GM23248 (cell line): Measurements from ENCODE around the gene AGAP1.

Experiments used
- EZH2 ChIP-seq: fragments of 200-600 bp; sonication (generic); IDR thresholded peaks from 2 replicates; pipeline ENCODE4 v1.6.1; 2018; ENCODE audit warnings: antibody characterized with exemption, mild to moderate bottlenecking; ENCODE audit not compliant: insufficient read depth, poor library complexity, severe bottlenecking
- EZH2phosphoT487 ChIP-seq: fragments of 200-600 bp; sonication (generic); IDR thresholded peaks from 2 replicates; pipeline ENCODE4 v1.6.1; 2018; ENCODE audit warnings: antibody characterized with exemption, moderate library complexity, mild to moderate bottlenecking, low read depth; ENCODE audit not compliant: insufficient read depth

- TF ChIP-seq EZH2phosphoT487 (no peak), EZH2 (no peak)
Measured at GRCh38 chr2:236157366-236157765, 663.5 kb downstream of the AGAP1 start.
